GM19240 (cell line): ENCODE measurements around the gene CDC42BPG.

ENCODE experiments used
- DNase-seq: peaks from one replicate; pipeline ENCODE4 v3.0.0; 2011; ENCODE audit warnings: low spot score; ENCODE audit not compliant: insufficient read length

CDC42BPG gene

GRCh38 chr11:64789331-64790204 is 54.9 kb downstream of the CDC42BPG start:
- no peak for DNase-seq

GRCh38 chr11:64788321-64789215 is 55.9 kb downstream of the CDC42BPG start:
- no peak for DNase-seq

- peak; percentile 77 for DNase-seq
These were observed 56.7 kb downstream of the CDC42BPG start for GRCh38 chr11:64787526-64788320.

- DNase-seq, result no peak
These were observed 58.1 kb downstream of the CDC42BPG start for GRCh38 chr11:64786308-64786707.

GRCh38 chr11:64784813-64785581 is 59.5 kb downstream of the CDC42BPG start:
- no peak for DNase-seq

GRCh38 chr11:64778473-64779298 is 65.8 kb downstream of the CDC42BPG start, which contains the start of gene SF1:
SF1 (minus strand) TSS chr11:64778542; CDS start chr11:64778392, 150 bp downstream.
- DNase-seq, result peak; percentile 91

GRCh38 chr11:64778223-64778472 is 66.3 kb downstream of the CDC42BPG start:
- no peak for DNase-seq

- peak; percentile 76 for DNase-seq
These were observed 66.8 kb downstream of the CDC42BPG start for GRCh38 chr11:64777449-64778222.

GRCh38 chr11:64776875-64777274 is 67.6 kb downstream of the CDC42BPG start:
- DNase-seq, result no peak

- DNase-seq, result no peak
These were observed 68.0 kb downstream of the CDC42BPG start for GRCh38 chr11:64776425-64776824.

- DNase-seq, result no peak
These were observed 70.3 kb downstream of the CDC42BPG start for GRCh38 chr11:64774144-64774543.
